Measurements from ENCODE around the gene PADI1.

The PADI1 gene

DNA sequence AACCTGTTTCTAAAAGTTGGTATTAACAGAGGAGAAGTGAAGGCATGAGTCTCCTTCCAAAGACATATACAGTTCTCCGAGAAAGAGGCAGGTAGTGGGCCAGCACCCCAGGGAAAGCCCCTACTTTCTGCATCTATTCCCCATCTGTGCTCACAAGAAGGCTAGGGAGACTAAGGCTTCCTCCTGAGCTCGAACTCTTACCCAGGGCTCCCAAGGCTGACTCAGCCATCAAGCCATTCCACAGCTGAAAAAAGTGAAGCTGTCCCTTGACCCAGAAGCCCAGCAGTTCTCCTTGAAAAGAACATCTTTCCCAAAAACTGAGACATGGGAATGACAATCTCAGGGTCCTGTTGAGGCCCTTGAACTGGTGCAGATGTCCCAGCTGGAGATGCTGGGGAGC is 42.0 kb downstream of the PADI1 start:
- no peaks in the 10 kb centered on the region for H3K9me3 ChIP-seq (ENCODE audit: severe bottlenecking)
- no peak overlapping the region for H3K4me3 ChIP-seq (ENCODE audit: low read depth, low read length)
- H3K36me3 ChIP-seq, result no peaks in the 10 kb centered on the region
- no peak overlapping the region for H3K27ac ChIP-seq
- no peak for DNase-seq
- TF ChIP-seq, protein P1, sequence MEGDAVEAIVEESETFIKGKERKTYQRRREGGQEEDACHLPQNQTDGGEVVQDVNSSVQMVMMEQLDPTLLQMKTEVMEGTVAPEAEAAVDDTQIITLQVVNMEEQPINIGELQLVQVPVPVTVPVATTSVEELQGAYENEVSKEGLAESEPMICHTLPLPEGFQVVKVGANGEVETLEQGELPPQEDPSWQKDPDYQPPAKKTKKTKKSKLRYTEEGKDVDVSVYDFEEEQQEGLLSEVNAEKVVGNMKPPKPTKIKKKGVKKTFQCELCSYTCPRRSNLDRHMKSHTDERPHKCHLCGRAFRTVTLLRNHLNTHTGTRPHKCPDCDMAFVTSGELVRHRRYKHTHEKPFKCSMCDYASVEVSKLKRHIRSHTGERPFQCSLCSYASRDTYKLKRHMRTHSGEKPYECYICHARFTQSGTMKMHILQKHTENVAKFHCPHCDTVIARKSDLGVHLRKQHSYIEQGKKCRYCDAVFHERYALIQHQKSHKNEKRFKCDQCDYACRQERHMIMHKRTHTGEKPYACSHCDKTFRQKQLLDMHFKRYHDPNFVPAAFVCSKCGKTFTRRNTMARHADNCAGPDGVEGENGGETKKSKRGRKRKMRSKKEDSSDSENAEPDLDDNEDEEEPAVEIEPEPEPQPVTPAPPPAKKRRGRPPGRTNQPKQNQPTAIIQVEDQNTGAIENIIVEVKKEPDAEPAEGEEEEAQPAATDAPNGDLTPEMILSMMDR (IDR thresholded peaks at IDR 0.05; ENCODE audit: low read depth, low read length), result no peak
- H3K27me3 ChIP-seq (ENCODE audit: insufficient read depth, low read depth, severe bottlenecking), result no peaks in the 10 kb centered on the region

DNA sequence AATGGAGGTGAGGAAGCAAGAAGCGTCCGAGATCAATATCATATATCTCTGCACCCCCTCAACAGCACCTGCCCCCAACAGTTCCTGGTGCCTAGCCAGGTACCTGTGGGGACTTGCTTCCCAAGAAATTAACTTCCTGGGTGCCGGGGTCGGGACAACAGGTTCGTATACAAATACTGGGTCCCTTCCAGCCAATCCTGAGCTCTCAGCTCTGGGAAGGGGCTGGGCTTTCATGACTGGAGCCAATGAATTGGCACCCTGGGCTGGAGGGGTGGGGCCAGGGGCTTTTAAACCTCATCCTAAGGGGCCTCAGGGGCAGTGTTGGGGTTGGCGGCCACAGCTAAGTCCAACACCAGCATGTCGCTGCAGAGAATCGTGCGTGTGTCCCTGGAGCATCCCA is 43.9 kb downstream of the PADI1 start, which contains the start of gene PADI3:
Gene PADI3, plus strand, starts transcription at position 318 of the 400 bp plus-strand sequence. Its CDS starts 40 bp downstream, at position 358.
- H3K36me3 ChIP-seq, result no peaks in the 10 kb centered on the region
- no peak for DNase-seq
- H3K27me3 ChIP-seq (ENCODE audit: insufficient read depth, low read depth, severe bottlenecking), result no peaks in the 10 kb centered on the region
- no peak within 1 kb of the TSS for H3K27ac ChIP-seq
- H3K4me3 ChIP-seq (ENCODE audit: low read depth, low read length), result no peak within 1 kb of the TSS
- no peaks in the 10 kb centered on the region for H3K9me3 ChIP-seq (ENCODE audit: severe bottlenecking)
- TF ChIP-seq, protein P1 (IDR thresholded peaks at IDR 0.05; ENCODE audit: low read depth, low read length), result no peak

DNA sequence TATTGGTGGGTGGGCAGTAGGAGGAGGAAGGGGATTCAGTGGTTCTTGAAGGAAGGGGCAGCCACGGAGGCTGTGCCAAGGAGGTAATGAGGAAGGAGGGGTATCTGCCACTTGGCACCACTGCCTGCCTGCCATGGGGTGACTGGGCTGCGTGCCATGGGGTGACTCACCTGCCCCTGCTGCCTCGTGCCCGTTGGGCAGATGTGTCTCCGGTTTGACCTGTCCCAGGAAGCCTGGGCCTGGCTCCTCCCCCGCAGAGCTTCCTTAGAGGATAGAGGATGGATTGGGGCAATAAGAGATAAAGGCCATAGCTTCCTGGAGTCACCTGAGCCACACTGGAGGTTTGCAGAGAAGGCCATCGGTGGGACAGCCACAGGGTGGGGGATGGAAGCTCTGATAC is 45.7 kb downstream of the PADI1 start:
- H3K27ac ChIP-seq, result no peak overlapping the region
- TF ChIP-seq, protein P1 (IDR thresholded peaks at IDR 0.05; ENCODE audit: low read depth, low read length), result no peak
- H3K9me3 ChIP-seq (ENCODE audit: severe bottlenecking), result no peaks in the 10 kb centered on the region
- no peak overlapping the region for H3K4me3 ChIP-seq (ENCODE audit: low read depth, low read length)
- H3K27me3 ChIP-seq (ENCODE audit: insufficient read depth, low read depth, severe bottlenecking), result no peaks in the 10 kb centered on the region
- no peaks in the 10 kb centered on the region for H3K36me3 ChIP-seq
- DNase-seq, result no peak

DNA sequence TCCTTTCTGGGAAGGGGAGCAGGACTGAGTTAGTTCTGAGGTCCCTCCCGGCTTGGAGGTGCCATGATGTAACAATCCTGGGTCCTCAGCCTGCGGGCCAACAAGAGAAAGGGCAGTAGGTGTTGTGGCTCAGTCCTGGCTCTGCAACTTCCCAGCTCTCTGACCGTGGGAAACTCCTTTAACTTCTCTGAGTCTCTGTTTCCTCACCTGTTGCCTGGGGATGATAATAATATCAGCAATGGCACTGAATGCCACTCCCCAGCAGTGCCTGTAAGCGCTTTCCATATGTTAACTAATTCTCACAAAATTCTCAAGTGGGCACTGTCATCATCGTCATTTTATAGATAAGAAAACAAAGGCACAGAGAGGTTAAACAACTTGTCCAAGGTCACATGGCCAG is 46.3 kb downstream of the PADI1 start:
- no peaks in the 10 kb centered on the region for H3K9me3 ChIP-seq (ENCODE audit: severe bottlenecking)
- TF ChIP-seq, protein P1 (IDR thresholded peaks at IDR 0.05; ENCODE audit: low read depth, low read length), result no peak

DNA sequence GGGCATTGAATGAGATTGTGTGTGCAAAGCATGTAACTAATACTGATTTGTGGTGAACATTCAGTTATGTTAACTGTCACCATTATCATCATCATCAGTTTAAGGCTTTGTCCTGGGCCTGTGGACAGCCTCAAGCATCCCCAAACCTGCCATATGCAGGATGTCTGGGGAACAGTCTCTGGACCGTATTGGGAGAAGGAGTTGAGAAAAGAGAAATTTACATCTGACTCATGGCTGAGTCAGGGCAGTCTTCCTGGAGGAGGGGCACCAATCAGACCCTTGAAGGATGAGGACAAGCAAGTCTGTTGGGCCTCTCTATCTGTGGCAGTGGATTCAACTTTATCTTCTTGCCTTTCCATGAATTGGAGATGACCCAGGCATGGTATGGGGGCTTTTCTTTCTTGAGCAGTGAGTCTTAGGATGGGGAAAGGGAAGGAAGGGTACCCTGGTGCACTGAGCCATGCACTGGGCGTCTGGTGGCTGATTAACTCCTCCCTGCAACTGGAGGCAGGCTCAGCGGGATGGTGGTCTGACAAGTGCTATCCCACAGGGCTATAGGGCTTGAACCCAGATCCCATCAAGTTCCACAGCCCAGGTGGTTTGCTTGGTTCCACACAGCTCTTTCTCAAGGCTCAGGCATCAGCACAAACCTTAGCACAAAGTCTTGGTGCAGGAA is 46.9 kb downstream of the PADI1 start:
- TF ChIP-seq, protein P1 (IDR thresholded peaks at IDR 0.05; ENCODE audit: low read depth, low read length), result no peak
- H3K27me3 ChIP-seq (ENCODE audit: insufficient read depth, low read depth, severe bottlenecking), result no peaks in the 10 kb centered on the region
- no peak for DNase-seq

More for the DNA sequence above, 46.3 kb downstream of the PADI1 start:
- Histone ChIP-seq H3K4me3 (ENCODE audit: low read depth, low read length) (no peak overlapping the region), H3K36me3 (no peaks in the 10 kb centered on the region), H3K27ac (no peak overlapping the region), H3K27me3 (ENCODE audit: insufficient read depth, low read depth, severe bottlenecking) (no peaks in the 10 kb centered on the region)
- DNase-seq, result no peak

DNA sequence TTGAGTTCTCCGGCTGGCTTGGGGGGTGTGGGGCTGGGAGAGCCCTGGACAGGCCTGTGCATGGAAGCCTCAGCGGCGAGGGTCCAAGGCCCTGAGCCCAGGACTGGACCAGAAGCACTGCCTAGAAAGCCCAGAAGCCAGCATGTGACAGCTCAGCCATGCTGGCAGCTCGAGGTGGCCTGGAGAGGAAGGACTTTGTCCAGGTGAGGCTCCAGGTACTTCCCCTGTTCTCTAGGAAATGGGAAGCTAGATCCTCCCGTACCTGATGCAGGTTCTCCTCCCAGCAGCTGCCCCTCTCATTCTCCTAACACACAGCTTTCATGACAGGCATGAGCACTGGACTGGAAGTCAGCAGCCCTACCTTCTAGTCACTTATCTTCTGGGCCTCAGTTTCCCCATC is 50.4 kb downstream of the PADI1 start:
- H3K27me3 ChIP-seq (ENCODE audit: insufficient read depth, low read depth, severe bottlenecking), result no peaks in the 10 kb centered on the region
- no peak overlapping the region for H3K4me3 ChIP-seq (ENCODE audit: low read depth, low read length)
- no peak overlapping the region for H3K27ac ChIP-seq
- no peaks in the 10 kb centered on the region for H3K36me3 ChIP-seq
- no peak for DNase-seq
- TF ChIP-seq, protein P1 (IDR thresholded peaks at IDR 0.05; ENCODE audit: low read depth, low read length), result no peak
- H3K9me3 ChIP-seq (ENCODE audit: severe bottlenecking), result no peaks in the 10 kb centered on the region

More for the DNA sequence above, 46.9 kb downstream of the PADI1 start:
- H3K36me3 ChIP-seq, result no peaks in the 10 kb centered on the region
- no peaks in the 10 kb centered on the region for H3K9me3 ChIP-seq (ENCODE audit: severe bottlenecking)
- H3K4me3 ChIP-seq (ENCODE audit: low read depth, low read length), result no peak overlapping the region
- H3K27ac ChIP-seq, result no peak overlapping the region

Measured in WERI-Rb-1 (cell line).